SU-DHL-6 (cell line): ENCODE results near the gene RBM8A.

Experiments used
- EZH2phosphoT487 ChIP-seq: fragments of 200-600 bp; sonication (generic), shearing (Covaris generic); conservative IDR thresholded peaks from 2 replicates; pipeline ENCODE4 v1.6.1; 2018; ENCODE audit warnings: mild to moderate bottlenecking, antibody characterized with exemption, low read length, moderate library complexity, mixed read lengths
- TF ChIP-seq, protein P1 (sequence below): fragments of 200-600 bp; sonication (generic); IDR thresholded peaks from one replicate; pipeline ENCODE4 v1.5.1; 2017; ENCODE audit warnings: antibody characterized with exemption, mild to moderate bottlenecking, low read length, moderate library complexity; ENCODE audit not compliant: insufficient read depth, poor library complexity, severe bottlenecking

DNA sequence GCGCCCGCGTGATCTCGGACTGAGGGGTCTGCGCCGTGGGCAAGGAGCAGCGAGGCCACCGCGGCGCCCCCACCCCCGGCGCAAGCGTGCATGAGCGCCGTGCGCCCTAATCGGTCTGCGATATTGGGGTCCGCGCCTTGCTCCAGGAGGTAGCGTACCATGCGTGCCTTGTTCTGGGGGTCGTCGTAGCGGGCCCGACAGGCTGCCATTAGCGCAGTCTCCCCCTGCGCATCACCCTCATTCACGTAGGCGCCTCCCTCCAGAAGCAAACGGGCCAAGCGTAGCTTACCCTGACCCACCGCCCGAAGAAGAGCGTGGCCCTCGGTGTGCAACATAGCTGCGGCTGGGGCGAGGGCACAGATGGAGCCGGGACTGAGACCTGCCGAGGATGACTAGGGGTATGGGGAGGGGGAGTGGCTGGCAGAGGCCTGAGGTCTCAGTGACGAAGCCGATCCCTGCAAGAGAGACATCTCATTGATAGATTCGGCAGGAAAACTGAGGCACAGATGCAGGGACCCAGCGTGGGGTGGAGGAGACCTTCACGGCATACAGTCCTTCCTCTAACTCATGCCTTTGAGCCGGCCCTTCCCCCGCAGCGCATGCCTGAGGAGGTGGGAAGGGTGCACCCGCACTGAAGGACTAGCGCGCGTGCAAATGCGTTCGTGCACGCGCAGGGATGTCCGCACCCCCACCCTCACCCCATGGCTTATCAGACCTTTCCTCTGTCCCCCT, 34.3 kb upstream of the RBM8A start:
- TF ChIP-seq, protein P1, sequence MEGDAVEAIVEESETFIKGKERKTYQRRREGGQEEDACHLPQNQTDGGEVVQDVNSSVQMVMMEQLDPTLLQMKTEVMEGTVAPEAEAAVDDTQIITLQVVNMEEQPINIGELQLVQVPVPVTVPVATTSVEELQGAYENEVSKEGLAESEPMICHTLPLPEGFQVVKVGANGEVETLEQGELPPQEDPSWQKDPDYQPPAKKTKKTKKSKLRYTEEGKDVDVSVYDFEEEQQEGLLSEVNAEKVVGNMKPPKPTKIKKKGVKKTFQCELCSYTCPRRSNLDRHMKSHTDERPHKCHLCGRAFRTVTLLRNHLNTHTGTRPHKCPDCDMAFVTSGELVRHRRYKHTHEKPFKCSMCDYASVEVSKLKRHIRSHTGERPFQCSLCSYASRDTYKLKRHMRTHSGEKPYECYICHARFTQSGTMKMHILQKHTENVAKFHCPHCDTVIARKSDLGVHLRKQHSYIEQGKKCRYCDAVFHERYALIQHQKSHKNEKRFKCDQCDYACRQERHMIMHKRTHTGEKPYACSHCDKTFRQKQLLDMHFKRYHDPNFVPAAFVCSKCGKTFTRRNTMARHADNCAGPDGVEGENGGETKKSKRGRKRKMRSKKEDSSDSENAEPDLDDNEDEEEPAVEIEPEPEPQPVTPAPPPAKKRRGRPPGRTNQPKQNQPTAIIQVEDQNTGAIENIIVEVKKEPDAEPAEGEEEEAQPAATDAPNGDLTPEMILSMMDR = no peak
- no peak for TF ChIP-seq EZH2phosphoT487
